Cerebellar nuclear complex (tissue), 1 donor: ENCODE results near the gene LRRFIP2.
"Not testable (repeated sequence)": the region's sequence is repeated elsewhere in the genome, so short reads cannot be mapped to it uniquely, and the experiment has no call there.

ENCODE experiments used
- DNase-seq, 2 experiments: peaks; one replicate each; lab custom pipeline; 2025; lab: John Stamatoyannopoulos, UW

Gene LRRFIP2

DNA sequence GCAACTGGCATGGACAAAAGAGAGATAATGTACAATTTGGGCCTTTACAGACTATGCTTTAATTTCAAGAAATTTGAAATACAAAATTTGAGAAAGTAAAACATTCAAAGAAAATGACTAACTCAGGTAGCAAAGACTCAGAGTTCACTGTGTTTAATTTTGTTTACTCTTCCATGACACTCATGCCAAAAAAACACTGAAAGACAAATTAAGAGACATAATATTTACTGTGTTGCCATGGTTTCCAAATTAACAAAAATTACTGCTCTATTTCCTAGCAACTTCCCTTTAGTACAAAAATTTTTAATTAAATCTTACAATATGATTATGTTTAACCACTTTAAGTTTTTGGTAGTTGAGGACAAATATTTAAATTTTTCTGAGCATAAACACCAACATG is 29.6 kb downstream of the LRRFIP2 start:
- no peak for DNase-seq

DNA sequence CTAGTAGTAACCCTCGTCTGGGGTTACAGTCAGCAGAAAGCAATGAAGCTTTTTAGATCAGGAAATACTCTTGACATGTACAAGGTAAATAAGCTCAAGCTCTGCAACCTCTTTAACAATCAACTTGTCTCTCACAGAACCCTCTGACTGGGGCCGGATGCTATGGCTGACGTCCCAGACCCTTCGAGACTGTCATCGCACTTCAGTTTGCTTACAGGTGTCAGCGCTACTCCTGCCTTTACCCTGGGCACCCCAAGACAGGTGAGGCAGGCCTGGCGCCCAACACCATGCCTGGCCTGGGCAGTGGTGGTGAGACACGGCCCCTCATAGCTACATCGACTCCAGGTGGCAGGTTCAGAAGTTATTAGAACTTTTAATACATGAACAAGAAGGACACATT is 30.6 kb downstream of the LRRFIP2 start:
- no peak for DNase-seq

- DNase-seq: no peak
These were observed 32.7 kb downstream of the LRRFIP2 start for GRCh38 chr3:37141676-37142075.

- DNase-seq: no peak
These were observed 33.4 kb downstream of the LRRFIP2 start for GRCh38 chr3:37140899-37141541.

- no peak for DNase-seq
These were observed 34.8 kb downstream of the LRRFIP2 start for GRCh38 chr3:37139567-37140052.

DNA sequence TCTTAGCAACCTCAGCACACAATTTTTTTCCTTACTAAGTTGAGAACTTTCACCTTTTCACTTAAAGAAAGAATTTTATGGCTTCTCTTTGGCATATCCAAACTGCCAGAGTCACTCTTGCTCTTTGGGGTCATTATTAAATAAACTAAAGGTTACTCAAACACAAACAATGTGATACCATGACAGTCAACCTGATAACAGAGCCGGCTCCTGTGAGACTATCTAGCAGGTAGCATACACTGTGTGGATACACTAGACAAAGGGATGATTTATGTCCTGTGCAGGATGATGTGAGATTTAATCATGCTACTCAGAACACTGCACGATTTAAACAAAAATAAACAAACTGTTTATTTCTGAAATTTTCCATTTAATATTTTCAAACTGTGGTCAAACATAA is 35.6 kb downstream of the LRRFIP2 start:
- DNase-seq: no peak

GRCh38 chr3:37137516-37137915 is 36.9 kb downstream of the LRRFIP2 start:
- DNase-seq: no peak

DNA sequence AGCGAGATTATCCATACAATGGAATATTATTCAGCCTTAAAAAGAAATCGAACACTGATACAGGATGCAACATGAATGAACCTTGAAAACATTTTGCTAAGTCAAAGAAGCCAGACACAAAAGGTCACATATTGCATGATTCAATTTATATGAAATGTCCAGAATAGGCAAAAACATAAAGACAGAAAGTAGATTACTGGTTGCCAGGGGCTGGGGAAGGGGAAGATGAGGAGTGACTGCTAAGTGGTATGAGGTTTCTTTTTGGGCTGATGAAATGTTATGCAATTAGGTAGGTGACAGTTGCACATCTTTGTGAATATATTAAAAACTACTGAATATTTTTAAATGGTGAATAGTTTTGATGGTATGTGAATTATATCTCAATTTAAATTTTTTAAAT is 38.3 kb downstream of the LRRFIP2 start:
- DNase-seq: no peak

- DNase-seq: no peak
These were observed 38.8 kb downstream of the LRRFIP2 start for GRCh38 chr3:37135561-37135960.

DNA sequence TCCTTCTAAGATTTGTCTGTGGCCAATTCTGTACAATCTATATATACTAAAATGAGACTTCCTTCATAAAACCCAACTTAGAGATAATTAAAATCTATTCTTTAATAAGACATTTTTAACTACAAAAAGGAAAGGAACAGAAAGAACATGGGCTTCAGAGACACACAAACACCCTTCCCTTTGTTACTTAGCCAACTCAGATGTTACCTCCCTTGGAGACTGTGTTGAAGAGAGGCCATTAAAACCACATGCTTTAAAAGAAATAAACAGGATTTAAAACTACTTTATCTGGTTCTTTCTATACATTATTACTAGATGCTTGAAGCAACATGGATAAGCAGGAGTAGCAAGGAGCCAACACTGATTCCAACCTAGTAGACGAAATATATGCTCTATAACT is 42.0 kb downstream of the LRRFIP2 start:
- no peak for DNase-seq

DNA sequence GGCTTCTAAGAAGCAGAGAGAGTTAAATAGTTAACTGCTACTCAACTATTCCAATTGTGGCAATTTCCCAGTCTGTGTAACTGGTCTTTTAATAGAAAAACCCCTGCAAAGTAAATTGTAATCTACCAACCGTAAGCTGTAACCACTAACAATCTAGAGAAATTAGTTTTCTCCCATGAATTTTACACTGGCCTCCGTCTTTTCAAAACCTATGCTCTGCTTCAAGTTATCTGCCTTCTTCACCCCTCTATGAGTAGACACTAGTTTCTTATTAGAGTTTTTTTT is 42.6 kb downstream of the LRRFIP2 start:
- DNase-seq: no peak

- DNase-seq: no peak
These were observed 43.2 kb downstream of the LRRFIP2 start for GRCh38 chr3:37130984-37131859.

DNA sequence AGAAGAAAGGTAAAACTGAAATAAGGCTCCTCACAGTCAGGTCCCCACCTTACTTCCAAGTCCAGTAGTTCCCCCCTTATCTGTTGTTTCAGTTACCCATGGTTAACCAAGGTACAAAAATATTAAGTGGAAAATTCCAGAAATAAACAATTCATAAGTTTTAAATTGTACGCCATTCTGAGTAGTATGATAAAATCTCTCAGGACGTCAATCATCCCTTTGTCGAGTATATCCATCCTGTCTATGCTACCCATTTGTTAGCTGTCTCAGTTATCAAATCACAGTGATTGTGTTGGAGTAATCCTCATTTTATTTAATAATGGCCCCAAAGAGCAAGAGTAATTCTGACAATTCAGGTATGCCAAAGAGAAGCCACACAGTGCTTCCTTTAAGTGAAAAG is 43.9 kb downstream of the LRRFIP2 start:
- DNase-seq: no peak

DNA sequence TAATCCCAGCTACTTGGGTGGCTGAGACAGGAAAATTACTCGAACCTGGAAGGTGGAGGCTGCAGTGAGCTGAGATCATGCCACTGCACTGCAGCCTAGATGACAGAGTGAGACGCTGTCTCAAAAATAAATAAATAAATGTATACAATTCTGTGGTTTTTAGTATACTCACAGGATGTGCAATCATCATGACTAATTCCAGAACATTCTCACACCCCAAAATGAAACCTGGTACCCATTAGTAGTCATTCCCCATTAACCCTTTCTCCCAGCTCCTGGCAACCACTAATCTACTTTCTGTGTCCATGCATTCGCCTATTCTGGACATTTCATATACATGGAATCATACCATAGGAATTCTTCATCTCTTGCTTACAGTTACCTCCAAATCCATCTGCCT is 44.5 kb downstream of the LRRFIP2 start:
- DNase-seq: no peak

- DNase-seq: no peak
These were observed 47.0 kb downstream of the LRRFIP2 start for GRCh38 chr3:37127340-37127739.

GRCh38 chr3:37126856-37127255 is 47.5 kb downstream of the LRRFIP2 start:
- no peak for DNase-seq

DNA sequence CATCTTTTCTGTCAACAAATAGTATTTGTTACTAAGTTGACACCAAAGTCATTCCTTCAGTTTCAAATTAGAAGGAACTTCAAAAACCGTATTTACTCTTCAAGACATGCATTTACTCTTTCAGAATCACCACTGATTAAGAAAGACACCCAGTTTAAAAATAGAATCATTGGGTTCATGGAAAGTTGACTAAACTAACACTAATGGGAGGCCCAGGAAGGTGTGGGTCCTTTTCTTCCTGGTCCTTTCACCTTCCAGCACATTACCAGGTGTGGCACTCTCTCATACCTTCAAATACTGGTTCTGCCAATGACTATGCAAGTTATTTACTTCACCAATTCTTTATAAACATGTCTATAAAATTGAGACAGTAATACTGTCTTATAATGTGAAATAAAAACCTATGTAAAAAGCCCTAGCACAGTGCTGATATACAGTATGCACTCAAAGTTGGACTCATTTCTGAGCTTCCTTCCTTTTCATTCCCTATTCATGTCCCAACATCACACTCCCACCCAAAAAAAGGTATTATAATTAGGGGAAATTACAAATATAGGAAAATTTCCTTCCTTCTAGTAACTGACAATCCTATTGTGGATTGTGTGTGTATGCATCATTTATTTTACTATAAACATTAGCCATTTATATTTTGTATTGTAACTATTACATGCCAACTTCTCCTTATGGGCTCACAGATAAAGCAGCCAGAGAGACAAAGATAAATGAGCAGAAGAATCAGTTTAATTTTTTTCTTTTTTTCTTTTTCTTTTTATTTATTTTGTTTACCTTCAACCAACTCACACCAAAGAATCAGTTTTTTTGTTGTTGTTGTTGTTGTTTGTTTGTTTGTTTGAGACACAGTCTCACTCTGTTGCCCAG is 48.9 kb downstream of the LRRFIP2 start:
- DNase-seq: no peak

DNA sequence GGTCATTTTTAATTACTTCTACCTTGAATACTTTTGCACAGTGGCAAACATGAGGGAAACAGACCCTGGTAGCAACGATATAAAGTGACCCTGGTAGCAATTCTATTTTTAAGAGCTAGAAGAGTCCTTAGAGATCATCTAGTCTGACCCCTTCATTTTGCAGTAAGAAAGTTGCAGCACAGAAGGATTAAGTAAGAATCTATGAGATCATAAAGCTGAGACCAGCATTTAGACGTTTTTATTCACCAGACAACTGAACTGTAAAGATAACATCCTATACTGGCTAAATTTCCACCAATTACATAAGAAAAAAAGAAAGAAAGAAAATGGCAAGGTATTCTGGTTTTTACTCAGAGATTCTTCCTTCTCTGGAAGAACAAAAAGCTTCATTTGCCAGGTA is 49.9 kb downstream of the LRRFIP2 start:
- no peak for DNase-seq

DNA sequence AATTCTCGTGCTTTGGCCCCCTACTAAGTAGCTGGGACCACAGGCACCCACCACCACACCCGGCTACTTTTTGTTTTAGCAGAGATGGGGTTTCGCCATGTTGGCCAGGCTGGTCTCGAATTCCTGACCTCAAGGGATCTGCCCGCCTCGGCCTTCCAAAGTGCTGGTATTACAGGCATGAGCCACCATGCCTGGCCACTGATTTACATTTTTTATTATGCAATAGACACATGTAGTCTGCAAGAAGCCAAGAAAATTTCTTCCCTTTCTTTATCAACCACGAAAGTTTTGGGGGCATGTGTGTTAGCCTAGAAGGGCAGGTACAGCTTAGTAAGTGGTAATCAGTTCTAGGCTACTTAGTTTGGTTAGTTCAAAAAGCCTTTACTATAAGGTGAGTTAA is 51.1 kb downstream of the LRRFIP2 start:
- no peak for DNase-seq

- DNase-seq: not testable (repeated sequence)
These were observed 52.3 kb downstream of the LRRFIP2 start for GRCh38 chr3:37122069-37122468.

DNA sequence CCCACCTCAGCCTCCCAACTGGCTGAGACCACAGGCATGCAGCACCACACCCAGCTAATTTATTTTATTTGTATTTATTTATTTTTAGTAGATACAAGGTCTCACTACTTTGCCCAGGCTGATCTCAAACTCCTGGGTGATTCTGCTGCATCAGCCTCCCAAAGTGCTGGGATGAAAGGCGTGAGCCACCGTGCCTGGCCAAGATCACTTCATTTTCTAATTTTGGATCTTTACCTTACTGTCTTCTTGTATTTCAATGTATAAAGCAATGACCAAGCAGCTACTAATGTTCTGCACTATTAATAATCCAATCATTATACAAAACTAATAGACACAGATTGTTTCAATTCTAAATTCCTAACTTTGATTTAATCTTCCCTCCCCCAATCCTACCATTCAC is 56.2 kb downstream of the LRRFIP2 start:
- DNase-seq: no peak

GRCh38 chr3:37117548-37117947 is 56.8 kb downstream of the LRRFIP2 start:
- DNase-seq: no peak

DNA sequence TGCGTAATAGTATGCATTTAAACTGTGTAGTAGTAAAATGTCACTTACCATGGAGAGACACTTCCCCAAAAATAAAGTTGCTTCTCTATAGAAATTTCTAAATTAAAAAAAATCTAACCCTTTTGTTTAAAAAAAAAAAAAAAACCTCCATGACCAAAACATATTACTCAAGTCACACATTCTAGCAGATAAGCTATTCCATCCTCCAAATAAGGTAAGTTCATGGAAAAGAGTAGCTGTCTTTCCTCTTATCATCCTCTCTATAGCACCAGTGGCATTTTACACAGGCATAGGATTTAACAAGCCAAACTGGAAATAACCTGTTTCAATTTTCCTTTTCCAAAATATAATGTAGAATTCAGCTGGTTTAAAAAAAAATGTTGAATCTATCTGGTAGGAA is 57.4 kb downstream of the LRRFIP2 start:
- no peak for DNase-seq
